Neural progenitor cell (in vitro differentiated cells): ENCODE measurements around the gene ATP6V1E1. TPM values are rescaled to one million over a fixed set of nuclear protein-coding genes. Genes with fewer than 3 reads are reported as not detected.

Experiments used
- DNase-seq: peaks from one replicate; pipeline ENCODE4 v3.0.0-alpha.2; 2016; ENCODE audit warnings: low spot score
- H2AFZ ChIP-seq: fragments of 200-600 bp; sonication (generic); replicated peaks from 2 replicates; pipeline ENCODE4 v1.6.1; 2016; ENCODE audit warnings: antibody characterized with exemption
- H3F3A ChIP-seq: fragments of 200-600 bp; sonication (generic); 2 replicates; pipeline ENCODE4 v1.6.1; 2016; ENCODE audit warnings: antibody characterized with exemption, low read depth
- H3K27ac ChIP-seq: fragments of 200-600 bp; sonication (generic); 2 replicates; pipeline ENCODE4 v1.5.1; 2016; ENCODE audit warnings: mild to moderate bottlenecking
- H3K27me3 ChIP-seq: fragments of 200-600 bp; sonication (generic); 2 replicates; pipeline ENCODE4 v1.6.1; 2016; ENCODE audit warnings: mild to moderate bottlenecking, moderate library complexity
- H3K36me3 ChIP-seq: fragments of 200-600 bp; sonication (generic); 2 replicates; pipeline ENCODE4 v1.5.1; 2016
- H3K4me1 ChIP-seq: fragments of 200-600 bp; sonication (generic); 2 replicates; pipeline ENCODE4 v1.6.1; 2016; ENCODE audit warnings: mixed run types
- H3K4me2 ChIP-seq: fragments of 200-600 bp; sonication (generic); 2 replicates; pipeline ENCODE4 v1.6.1; 2016
- H3K4me3 ChIP-seq: fragments of 200-600 bp; sonication (generic); 2 replicates; pipeline ENCODE4 v1.5.1; 2016
- H3K79me2 ChIP-seq: fragments of 200-600 bp; sonication (generic); 2 replicates; pipeline ENCODE4 v1.6.1; 2016; ENCODE audit warnings: low read depth
- H3K9ac ChIP-seq: fragments of 200-600 bp; sonication (generic); 2 replicates; pipeline ENCODE4 v1.6.1; 2016
- H3K9me3 ChIP-seq: fragments of 200-600 bp; sonication (generic); 2 replicates; pipeline ENCODE4 v1.5.1; 2016; ENCODE audit warnings: low read depth
- H4K20me1 ChIP-seq: fragments of 200-600 bp; sonication (generic); 2 replicates; pipeline ENCODE4 v1.6.1; 2016; ENCODE audit warnings: low read depth
- H3K27ac Mint-ChIP-seq: 3 replicates; pipeline ENCODE4 v1.8.0; 2021; ENCODE audit warnings: mixed read lengths
- H3K27me3 Mint-ChIP-seq: 2 replicates; pipeline ENCODE4 v1.8.0; 2022; ENCODE audit warnings: low read depth, mild to moderate bottlenecking, inconsistent platforms, moderate library complexity, mixed read lengths; ENCODE audit not compliant: insufficient read depth
- H3K36me3 Mint-ChIP-seq: 3 replicates; pipeline ENCODE4 v1.8.0; 2021; ENCODE audit warnings: mixed read lengths
- H3K4me1 Mint-ChIP-seq: 3 replicates; pipeline ENCODE4 v1.8.0; 2021; ENCODE audit warnings: mixed read lengths
- H3K4me3 Mint-ChIP-seq: 3 replicates; pipeline ENCODE4 v1.8.0; 2021; ENCODE audit warnings: mild to moderate bottlenecking, moderate library complexity, mixed read lengths
- H3K9me3 Mint-ChIP-seq: 3 replicates; pipeline ENCODE4 v1.8.0; 2020; ENCODE audit warnings: mixed read lengths
- CTCF ChIP-seq: fragments of 200-600 bp; sonication (generic); IDR thresholded peaks from 2 replicates; pipeline ENCODE4 v1.5.1; 2017; ENCODE audit warnings: antibody characterized with exemption, mild to moderate bottlenecking
- EZH2 ChIP-seq: fragments of 200-600 bp; sonication (generic); IDR thresholded peaks from 2 replicates; pipeline ENCODE4 v1.6.1; 2017; ENCODE audit warnings: antibody characterized with exemption, mild to moderate bottlenecking, moderate library complexity
- EZH2phosphoT487 ChIP-seq: fragments of 200-600 bp; sonication (generic); IDR thresholded peaks from 2 replicates; pipeline ENCODE4 v1.6.1; 2017; ENCODE audit warnings: antibody characterized with exemption
- total RNA-seq: library from RNA; depleted of rRNA; stranded (reverse); fragments of >200 nt; gene quantifications from 2 replicates; pipeline ENCODE4 v1.2.3, GENCODE V29; 2015; ENCODE audit warnings: low replicate concordance

Gene ATP6V1E1
- total RNA-seq, 1 donor from 2014 or later, result 87.1 TPM

- Histone ChIP-seq H3K4me3 (no peak overlapping the region), H4K20me1 (no peaks in the 10 kb centered on the region), H3K9ac (no peak overlapping the region), H3K4me2 (no peak overlapping the region), H2AFZ (no peak overlapping the region), H3K4me1 (peaks cover 3% of the 10 kb centered on the region), H3K79me2 (no peaks in the 10 kb centered on the region), H3K27me3 (no peaks in the 10 kb centered on the region), H3K36me3 (peaks cover 4% of the 10 kb centered on the region), H3F3A (no peaks in the 10 kb centered on the region), H3K27ac (no peak overlapping the region), H3K9me3 (no peaks in the 10 kb centered on the region)
- TF ChIP-seq EZH2phosphoT487 (no peak), EZH2 (no peak), CTCF (no peak)
- H3K4me3 Mint-ChIP-seq, result no peak overlapping the region
- DNase-seq, result no peak
- H3K27me3 Mint-ChIP-seq, result peaks cover 5% of the 10 kb centered on the region
- peaks cover 3% of the 10 kb centered on the region for H3K4me1 Mint-ChIP-seq
- H3K9me3 Mint-ChIP-seq, result peaks cover 2% of the 10 kb centered on the region
- H3K27ac Mint-ChIP-seq, result no peak overlapping the region
- peaks cover 33% of the 10 kb centered on the region for H3K36me3 Mint-ChIP-seq
Observed at GRCh38 chr22:17592201-17592600, 36.3 kb downstream of the ATP6V1E1 start.

DNA sequence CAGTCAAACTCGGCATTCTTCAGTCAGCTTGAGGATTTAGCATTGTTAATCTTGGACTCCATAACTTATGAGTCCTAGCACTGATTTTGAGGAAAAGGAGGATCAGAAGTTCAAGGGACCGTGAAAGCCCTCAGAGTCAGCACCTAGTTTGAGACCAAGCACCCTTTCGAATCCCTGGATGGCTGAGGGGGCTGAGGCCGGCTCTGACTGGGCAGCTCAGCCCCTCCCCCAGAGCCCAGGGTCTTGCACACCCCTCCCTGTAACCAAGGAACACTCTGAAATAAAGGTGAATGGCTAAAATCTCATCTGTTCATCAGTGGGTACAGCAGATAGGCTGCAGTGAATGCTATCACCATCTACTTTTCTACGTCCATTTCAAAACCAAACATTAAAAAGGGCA, 38.0 kb downstream of the ATP6V1E1 start:
- no peak for DNase-seq
- peaks cover 24% of the 10 kb centered on the region for H3K36me3 Mint-ChIP-seq
- no peak overlapping the region for H3K27ac ChIP-seq
- H3K9ac ChIP-seq, result no peak overlapping the region
- H3K27me3 ChIP-seq, result no peaks in the 10 kb centered on the region
- H3K9me3 ChIP-seq, result no peaks in the 10 kb centered on the region
- H3K27ac Mint-ChIP-seq, result no peak overlapping the region
- H3K4me2 ChIP-seq, result no peak overlapping the region
- no peak overlapping the region for H2AFZ ChIP-seq
- no peaks in the 10 kb centered on the region for H3K79me2 ChIP-seq
- peaks cover 5% of the 10 kb centered on the region for H3K27me3 Mint-ChIP-seq
- H3F3A ChIP-seq, result no peaks in the 10 kb centered on the region
- H3K4me3 Mint-ChIP-seq, result no peak overlapping the region
- H4K20me1 ChIP-seq, result no peaks in the 10 kb centered on the region
- TF ChIP-seq CTCF, result no peak
- H3K4me3 ChIP-seq, result no peak overlapping the region
- peaks cover 3% of the 10 kb centered on the region for H3K4me1 ChIP-seq
- peaks cover 3% of the 10 kb centered on the region for H3K4me1 Mint-ChIP-seq
- H3K9me3 Mint-ChIP-seq, result no peaks in the 10 kb centered on the region
- H3K36me3 ChIP-seq, result no peaks in the 10 kb centered on the region

GRCh38 chr22:17589810-17590375, 38.7 kb downstream of the ATP6V1E1 start:
- H3K4me1 ChIP-seq, result peaks cover 3% of the 10 kb centered on the region
- no peaks in the 10 kb centered on the region for H3F3A ChIP-seq
- no peaks in the 10 kb centered on the region for H3K9me3 ChIP-seq
- TF ChIP-seq EZH2phosphoT487 (no peak), EZH2 (no peak), CTCF (no peak)
- Mint-ChIP-seq H3K36me3 (peaks cover 24% of the 10 kb centered on the region), H3K4me1 (peaks cover 3% of the 10 kb centered on the region), H3K27me3 (peaks cover 5% of the 10 kb centered on the region), H3K4me3 (no peak overlapping the region), H3K27ac (peak overlapping the region; percentile 50), H3K9me3 (no peaks in the 10 kb centered on the region)
- H3K79me2 ChIP-seq, result no peaks in the 10 kb centered on the region
- H3K4me3 ChIP-seq, result no peak overlapping the region
- no peak overlapping the region for H2AFZ ChIP-seq
- DNase-seq, result no peak
- no peak overlapping the region for H3K9ac ChIP-seq
- H3K36me3 ChIP-seq, result no peaks in the 10 kb centered on the region
- no peaks in the 10 kb centered on the region for H4K20me1 ChIP-seq
- no peaks in the 10 kb centered on the region for H3K27me3 ChIP-seq
- H3K27ac ChIP-seq, result no peak overlapping the region
- no peak overlapping the region for H3K4me2 ChIP-seq
